ENCODE data around the gene SH3GLB1. TPM values are rescaled to one million over a fixed set of nuclear protein-coding genes. Genes with fewer than 3 reads are reported as not detected.

The SH3GLB1 gene
- total RNA-seq, 4 donors from 2014 or later, result 56.2 to 73.1 (median 61.8) TPM

DNA sequence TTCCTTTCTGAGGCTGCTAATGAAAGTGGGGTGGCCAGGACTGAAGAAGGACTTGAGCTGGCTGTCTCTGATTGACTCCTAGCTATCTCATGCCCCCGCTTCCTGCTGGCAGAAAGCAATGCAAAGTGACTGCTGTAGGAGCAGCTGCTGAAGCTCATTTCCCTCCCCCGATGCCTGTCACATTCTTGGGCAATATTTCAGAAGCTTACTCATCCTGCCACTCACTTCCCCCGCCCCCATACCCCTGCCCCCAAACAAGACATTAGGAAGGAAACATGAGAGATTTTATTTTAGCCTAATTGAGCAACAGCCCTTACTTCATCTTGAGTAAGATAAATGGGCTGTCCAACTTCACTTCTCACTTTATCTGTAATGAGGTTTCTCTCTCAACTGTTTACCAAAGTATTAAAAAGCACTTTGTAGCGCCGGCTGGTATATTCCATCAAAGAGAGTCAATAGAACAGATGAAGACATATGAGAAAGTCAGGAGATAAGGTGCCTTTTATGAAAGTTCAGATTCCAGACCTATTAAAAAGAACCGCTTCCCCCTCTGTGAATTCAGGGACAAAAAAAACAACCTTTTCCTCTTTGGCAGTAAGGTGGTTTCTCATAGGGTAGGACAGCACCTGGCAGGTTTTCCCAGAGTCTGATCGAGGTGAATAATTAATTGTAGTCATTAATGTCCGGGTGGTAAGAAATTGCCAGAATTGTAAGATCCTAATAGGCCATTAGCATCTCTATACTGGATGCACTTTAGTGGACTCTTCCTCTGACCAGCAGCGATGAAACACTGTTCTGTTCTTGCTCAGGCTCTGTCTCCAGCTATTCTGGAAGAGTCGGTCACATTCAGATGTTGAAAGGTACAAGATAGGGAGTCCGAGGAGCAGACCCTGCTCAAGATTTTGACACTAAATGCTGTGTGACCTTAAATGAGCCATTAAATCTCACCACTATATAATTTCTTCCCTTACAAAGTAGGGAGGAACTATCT, 70.2 kb downstream of the SH3GLB1 start:
- TF ChIP-seq, protein P1, sequence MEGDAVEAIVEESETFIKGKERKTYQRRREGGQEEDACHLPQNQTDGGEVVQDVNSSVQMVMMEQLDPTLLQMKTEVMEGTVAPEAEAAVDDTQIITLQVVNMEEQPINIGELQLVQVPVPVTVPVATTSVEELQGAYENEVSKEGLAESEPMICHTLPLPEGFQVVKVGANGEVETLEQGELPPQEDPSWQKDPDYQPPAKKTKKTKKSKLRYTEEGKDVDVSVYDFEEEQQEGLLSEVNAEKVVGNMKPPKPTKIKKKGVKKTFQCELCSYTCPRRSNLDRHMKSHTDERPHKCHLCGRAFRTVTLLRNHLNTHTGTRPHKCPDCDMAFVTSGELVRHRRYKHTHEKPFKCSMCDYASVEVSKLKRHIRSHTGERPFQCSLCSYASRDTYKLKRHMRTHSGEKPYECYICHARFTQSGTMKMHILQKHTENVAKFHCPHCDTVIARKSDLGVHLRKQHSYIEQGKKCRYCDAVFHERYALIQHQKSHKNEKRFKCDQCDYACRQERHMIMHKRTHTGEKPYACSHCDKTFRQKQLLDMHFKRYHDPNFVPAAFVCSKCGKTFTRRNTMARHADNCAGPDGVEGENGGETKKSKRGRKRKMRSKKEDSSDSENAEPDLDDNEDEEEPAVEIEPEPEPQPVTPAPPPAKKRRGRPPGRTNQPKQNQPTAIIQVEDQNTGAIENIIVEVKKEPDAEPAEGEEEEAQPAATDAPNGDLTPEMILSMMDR (IDR thresholded peaks at IDR 0.05), result no peak
- TF ChIP-seq POLR2A (IDR thresholded peaks at IDR 0.05; ENCODE audit: low read depth) (no peak), EP300 (IDR thresholded peaks at IDR 0.05) (no peak), POLR2AphosphoS5 (IDR thresholded peaks at IDR 0.05) (peak; percentile 11 to 63)
- intact Hi-C loops (cut with DNase I), result no loop called here
- Histone ChIP-seq H3K9me3 (no peaks in the 10 kb centered on the region), H3K4me1 (peaks cover 16 to 21% (median 19%) of the 10 kb centered on the region in 4 donors), H3K4me3 (peak overlapping the region in 1 of 4 donors; percentile 5), H3K27me3 (no peaks in the 10 kb centered on the region), H3K27ac (replicated peaks in 1 of 4) (peak overlapping the region in 3 of 4 donors; percentile 28 to 58 (median 39)), H3K36me3 (no peaks in the 10 kb centered on the region)
- DNase-seq (ENCODE audit: extremely low spot score), result no peak
- WGBS, result 31% methylated on average over 11 of the region's 11 CpGs

DNA sequence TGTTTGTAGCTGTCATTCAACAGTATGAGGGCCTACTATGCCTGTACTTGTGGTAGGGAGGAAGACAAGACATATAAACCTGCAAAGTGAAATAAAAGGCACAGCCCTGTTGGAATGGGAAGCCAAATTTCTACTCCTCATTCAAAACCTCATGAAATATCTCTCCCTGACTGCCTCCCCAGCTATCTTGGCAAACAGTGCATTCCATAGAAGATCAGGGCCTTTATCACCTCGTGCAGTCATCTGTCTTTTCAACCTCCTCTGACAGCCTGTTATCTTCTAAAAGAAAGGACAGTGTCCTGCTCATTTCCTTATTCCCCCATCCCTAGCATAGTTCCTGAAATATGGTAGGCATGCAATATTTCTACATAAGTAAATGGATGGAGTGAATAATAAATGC, 71.0 kb downstream of the SH3GLB1 start:
- H3K9me3 ChIP-seq, result no peaks in the 10 kb centered on the region
- DNase-seq (ENCODE audit: extremely low spot score), result no peak
- no peak overlapping the region for H3K27ac ChIP-seq (replicated peaks in 1 of 4)
- TF ChIP-seq, protein P1 (IDR thresholded peaks at IDR 0.05), result no peak
- no peak for TF ChIP-seq EP300 (IDR thresholded peaks at IDR 0.05)
- no peak for TF ChIP-seq POLR2AphosphoS5 (IDR thresholded peaks at IDR 0.05)
- no peak for TF ChIP-seq POLR2A (IDR thresholded peaks at IDR 0.05; ENCODE audit: low read depth)
- intact Hi-C loops (cut with DNase I), result no loop called here
- 65% methylated on average over 1 of the region's 1 CpG for WGBS
- H3K4me3 ChIP-seq, result no peak overlapping the region
- no peaks in the 10 kb centered on the region for H3K36me3 ChIP-seq
- peaks cover 16 to 22% (median 19%) of the 10 kb centered on the region in 4 donors for H3K4me1 ChIP-seq
- no peaks in the 10 kb centered on the region for H3K27me3 ChIP-seq

DNA sequence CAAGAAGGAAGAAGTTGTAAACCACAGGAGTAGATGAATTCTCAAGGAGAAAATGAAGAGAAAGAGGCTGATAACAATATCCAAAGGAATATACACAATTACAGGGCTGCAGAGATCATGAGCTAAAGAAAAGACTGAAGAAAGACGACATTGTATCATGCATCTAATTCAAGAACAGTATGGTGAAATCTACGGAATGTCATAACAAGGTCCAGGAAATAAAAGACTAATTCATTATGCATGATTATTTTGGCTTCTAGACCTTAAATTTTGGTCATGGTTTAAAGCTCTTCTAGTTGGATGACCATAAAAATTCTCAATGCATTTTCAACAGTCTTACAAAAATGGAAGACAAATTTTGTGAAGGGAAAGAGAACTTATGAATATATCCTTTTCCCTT, 71.7 kb downstream of the SH3GLB1 start:
- H3K4me1 ChIP-seq, result peaks cover 16 to 22% (median 19%) of the 10 kb centered on the region in 4 donors
- 85% methylated on average over 2 of the region's 2 CpGs for WGBS
- H3K4me3 ChIP-seq, result no peak overlapping the region
- intact Hi-C loops (cut with DNase I), result no loop called here
- no peaks in the 10 kb centered on the region for H3K36me3 ChIP-seq
- TF ChIP-seq POLR2AphosphoS5 (IDR thresholded peaks at IDR 0.05), result no peak
- TF ChIP-seq, protein P1 (IDR thresholded peaks at IDR 0.05), result no peak
- TF ChIP-seq POLR2A (IDR thresholded peaks at IDR 0.05; ENCODE audit: low read depth), result no peak
- TF ChIP-seq EP300 (IDR thresholded peaks at IDR 0.05), result no peak
- H3K9me3 ChIP-seq, result no peaks in the 10 kb centered on the region
- H3K27me3 ChIP-seq, result no peaks in the 10 kb centered on the region
- no peak overlapping the region for H3K27ac ChIP-seq (replicated peaks in 1 of 4)
- no peak for DNase-seq (ENCODE audit: extremely low spot score)

DNA sequence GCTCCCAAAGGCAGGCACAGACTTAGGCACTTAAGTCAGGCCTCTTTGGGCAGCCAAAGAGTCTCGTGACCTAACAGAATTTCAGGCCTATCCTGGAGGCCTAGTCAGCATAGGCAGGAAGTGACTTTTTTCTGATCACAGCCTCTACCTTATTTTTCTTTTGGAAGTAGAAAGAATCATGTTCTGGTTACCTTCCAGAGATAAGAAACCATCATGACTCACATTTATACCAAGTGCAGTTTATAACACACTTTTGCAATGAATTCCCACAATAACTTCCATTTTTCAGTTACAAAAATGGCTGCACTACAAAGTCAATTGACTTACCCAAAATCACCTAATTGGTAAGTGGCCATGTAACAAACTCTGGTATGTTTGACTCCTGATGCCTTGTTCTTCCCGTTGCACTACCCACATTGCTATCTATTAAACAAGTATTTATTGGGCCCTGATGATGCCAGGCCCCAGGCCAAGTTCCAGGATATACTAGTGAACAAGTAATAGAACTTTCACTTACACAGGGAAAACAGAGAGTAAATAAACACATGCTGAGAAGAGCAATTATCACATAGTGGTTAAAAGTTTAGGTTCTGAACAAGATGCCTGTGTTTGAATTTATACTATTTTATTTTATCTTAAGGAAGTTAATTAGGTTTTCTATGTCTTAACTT, 74.3 kb downstream of the SH3GLB1 start:
- no peak for DNase-seq (ENCODE audit: extremely low spot score)
- Histone ChIP-seq H3K36me3 (no peaks in the 10 kb centered on the region), H3K27ac (replicated peaks in 1 of 4) (no peak overlapping the region), H3K27me3 (no peaks in the 10 kb centered on the region), H3K9me3 (no peaks in the 10 kb centered on the region), H3K4me3 (no peak overlapping the region), H3K4me1 (peaks cover 14 to 20% (median 16%) of the 10 kb centered on the region in 4 donors)
- intact Hi-C loops (cut with DNase I), result no loop called here
- TF ChIP-seq EP300 (IDR thresholded peaks at IDR 0.05) (no peak), POLR2A (IDR thresholded peaks at IDR 0.05; ENCODE audit: low read depth) (no peak), POLR2AphosphoS5 (IDR thresholded peaks at IDR 0.05) (no peak)
- TF ChIP-seq, protein P1 (IDR thresholded peaks at IDR 0.05), result no peak
- 69% methylated on average over 2 of the region's 2 CpGs for WGBS

Data from esophagus muscularis mucosa (tissue), 4 donors.